A673 (cell line): ENCODE data around the gene ATP6V0C.

ENCODE experiments used
- EZH2 ChIP-seq: fragments of 200-600 bp; sonication (generic); IDR thresholded peaks from 2 replicates; pipeline ENCODE4 v1.6.1; 2017; ENCODE audit warnings: borderline replicate concordance, low read depth, mild to moderate bottlenecking, mixed read lengths, antibody characterized with exemption, low read length; ENCODE audit not compliant: poor library complexity, severe bottlenecking
- TF ChIP-seq, protein P1 (sequence below): fragments of 300-800, 200-600 bp; sonication (generic); conservative IDR thresholded peaks from 2 replicates; pipeline ENCODE4 v1.5.1; 2017; ENCODE audit warnings: low read depth, mild to moderate bottlenecking, antibody characterized with exemption, low read length, moderate library complexity, mixed read lengths

DNA sequence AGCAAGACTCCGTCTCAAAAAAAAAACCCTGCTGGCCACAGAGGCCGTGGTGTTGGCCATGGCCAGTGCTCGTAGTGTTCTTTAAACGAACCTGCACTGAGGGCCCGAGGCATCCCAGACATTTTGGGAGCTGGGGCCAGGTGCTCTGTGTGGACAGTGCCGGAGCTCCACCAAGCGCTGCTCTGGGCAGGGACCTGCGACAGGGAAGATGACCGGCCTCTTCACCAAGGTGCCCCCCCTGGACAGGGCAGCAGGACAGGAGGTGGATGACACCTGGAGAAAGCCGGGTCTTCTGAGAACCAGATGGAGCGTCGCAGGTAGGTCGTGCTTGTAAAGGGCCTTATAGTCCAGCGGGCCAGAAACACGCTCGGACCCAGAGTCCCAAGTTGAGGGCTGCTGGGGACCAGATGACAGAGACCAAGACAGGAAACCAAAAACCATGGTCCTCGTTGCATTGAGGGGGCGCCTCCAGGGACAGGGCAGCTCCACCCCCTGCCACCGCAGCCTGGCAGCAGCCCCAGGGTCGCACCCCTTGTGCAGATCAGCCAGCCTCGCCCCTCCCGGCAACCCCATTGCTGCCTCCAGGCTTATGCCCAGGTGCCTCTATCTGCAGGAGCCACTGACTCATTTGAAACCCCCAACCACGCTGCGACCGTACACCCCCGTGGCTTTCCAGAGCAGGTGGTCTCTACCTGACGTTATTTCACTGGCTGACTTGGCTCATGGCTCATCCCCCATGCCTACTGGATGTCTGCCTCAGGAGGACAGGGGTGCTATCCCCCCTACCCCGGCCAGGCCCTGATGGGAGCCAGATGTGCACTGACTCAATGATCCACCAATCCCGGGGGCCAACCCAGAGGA lies 46.9 kb upstream of the ATP6V0C start:
- TF ChIP-seq, protein P1, sequence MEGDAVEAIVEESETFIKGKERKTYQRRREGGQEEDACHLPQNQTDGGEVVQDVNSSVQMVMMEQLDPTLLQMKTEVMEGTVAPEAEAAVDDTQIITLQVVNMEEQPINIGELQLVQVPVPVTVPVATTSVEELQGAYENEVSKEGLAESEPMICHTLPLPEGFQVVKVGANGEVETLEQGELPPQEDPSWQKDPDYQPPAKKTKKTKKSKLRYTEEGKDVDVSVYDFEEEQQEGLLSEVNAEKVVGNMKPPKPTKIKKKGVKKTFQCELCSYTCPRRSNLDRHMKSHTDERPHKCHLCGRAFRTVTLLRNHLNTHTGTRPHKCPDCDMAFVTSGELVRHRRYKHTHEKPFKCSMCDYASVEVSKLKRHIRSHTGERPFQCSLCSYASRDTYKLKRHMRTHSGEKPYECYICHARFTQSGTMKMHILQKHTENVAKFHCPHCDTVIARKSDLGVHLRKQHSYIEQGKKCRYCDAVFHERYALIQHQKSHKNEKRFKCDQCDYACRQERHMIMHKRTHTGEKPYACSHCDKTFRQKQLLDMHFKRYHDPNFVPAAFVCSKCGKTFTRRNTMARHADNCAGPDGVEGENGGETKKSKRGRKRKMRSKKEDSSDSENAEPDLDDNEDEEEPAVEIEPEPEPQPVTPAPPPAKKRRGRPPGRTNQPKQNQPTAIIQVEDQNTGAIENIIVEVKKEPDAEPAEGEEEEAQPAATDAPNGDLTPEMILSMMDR: no peak
- no peak for TF ChIP-seq EZH2
